ENCODE results near the gene PTGER3. TPM values are rescaled to one million over a fixed set of nuclear protein-coding genes. Genes with fewer than 3 reads are reported as not detected.

Gene PTGER3
- total RNA-seq, 1 experiment from 2014 or later: 96.0 TPM

GRCh38 chr1:70947835-70948234, 99.8 kb downstream of the PTGER3 start:
- no peak for DNase-seq (ENCODE audit: low spot score)
- POLR2A ChIA-PET (ENCODE audit: low non-redundant PET): no interaction called here
- Histone ChIP-seq H3K27ac (ENCODE audit: low read depth, low read length, poor library complexity, severe bottlenecking) (no peak overlapping the region), H3K4me1 (ENCODE audit: insufficient read depth, low read length, poor library complexity, severe bottlenecking) (no peaks in the 10 kb centered on the region), H3K36me3 (ENCODE audit: insufficient read depth, low read length, poor library complexity, severe bottlenecking) (peaks cover 4% of the 10 kb centered on the region), H3K9me3 (ENCODE audit: low read depth, low read length, poor library complexity, severe bottlenecking) (peaks cover 6% of the 10 kb centered on the region), H3K27me3 (replicated peaks; ENCODE audit: insufficient read depth, low read depth, low read length, poor library complexity) (no peaks in the 10 kb centered on the region), H3K4me3 (ENCODE audit: low read depth, low read length, poor library complexity, severe bottlenecking) (no peak overlapping the region)
- no peak for TF ChIP-seq CTCF (conservative IDR thresholded peaks at IDR 0.05; ENCODE audit: low read depth, low read length)
- no peak for TF ChIP-seq EZH2 (IDR thresholded peaks at IDR 0.05; ENCODE audit: borderline replicate concordance, low read depth, low read length, poor library complexity, severe bottlenecking)
- intact Hi-C loops (cut with micrococcal nuclease; ENCODE audit: unreplicated experiment): no loop called here
- CTCF ChIA-PET: no interaction called here
- no TSS peak for BruUV-seq (replicated peaks)

DNA sequence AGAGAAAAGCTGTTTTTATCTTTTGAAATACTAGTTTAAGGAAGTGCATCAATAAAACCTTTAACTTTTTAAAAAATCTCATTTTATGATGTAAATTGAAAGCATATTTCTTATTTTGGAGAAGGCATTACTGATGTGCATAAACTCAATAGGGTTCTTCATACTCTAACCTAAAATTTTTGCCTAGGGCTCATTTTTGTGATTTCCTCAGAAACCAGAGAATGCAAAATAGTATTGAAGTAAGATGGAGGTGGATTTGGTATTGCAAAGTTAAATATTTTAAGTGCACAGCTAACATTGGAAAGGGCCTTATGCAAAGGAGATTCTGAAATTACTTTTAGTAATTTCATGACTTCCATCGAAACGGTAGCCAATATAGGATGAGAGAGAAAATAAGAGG, 101.9 kb downstream of the PTGER3 start:
- POLR2A ChIA-PET (ENCODE audit: low non-redundant PET): no interaction called here
- no peak for DNase-seq (ENCODE audit: low spot score)
- Histone ChIP-seq H3K27me3 (replicated peaks; ENCODE audit: insufficient read depth, low read depth, low read length, poor library complexity) (no peaks in the 10 kb centered on the region), H3K27ac (ENCODE audit: low read depth, low read length, poor library complexity, severe bottlenecking) (no peak overlapping the region), H3K4me1 (ENCODE audit: insufficient read depth, low read length, poor library complexity, severe bottlenecking) (no peaks in the 10 kb centered on the region), H3K36me3 (ENCODE audit: insufficient read depth, low read length, poor library complexity, severe bottlenecking) (peaks cover 12% of the 10 kb centered on the region), H3K4me3 (ENCODE audit: low read depth, low read length, poor library complexity, severe bottlenecking) (no peak overlapping the region), H3K9me3 (ENCODE audit: low read depth, low read length, poor library complexity, severe bottlenecking) (peaks cover 6% of the 10 kb centered on the region)
- TF ChIP-seq CTCF (conservative IDR thresholded peaks at IDR 0.05; ENCODE audit: low read depth, low read length) (no peak), EZH2 (IDR thresholded peaks at IDR 0.05; ENCODE audit: borderline replicate concordance, low read depth, low read length, poor library complexity, severe bottlenecking) (no peak)
- CTCF ChIA-PET: no interaction called here
- BruUV-seq (replicated peaks): no TSS peak
- intact Hi-C loops (cut with micrococcal nuclease; ENCODE audit: unreplicated experiment): no loop called here

GRCh38 chr1:70945251-70945650, 102.4 kb downstream of the PTGER3 start:
- no peaks in the 10 kb centered on the region for H3K27me3 ChIP-seq (replicated peaks; ENCODE audit: insufficient read depth, low read depth, low read length, poor library complexity)
- TF ChIP-seq EZH2 (IDR thresholded peaks at IDR 0.05; ENCODE audit: borderline replicate concordance, low read depth, low read length, poor library complexity, severe bottlenecking) (no peak), CTCF (conservative IDR thresholded peaks at IDR 0.05; ENCODE audit: low read depth, low read length) (no peak)
- H3K4me3 ChIP-seq (ENCODE audit: low read depth, low read length, poor library complexity, severe bottlenecking): no peak overlapping the region
- CTCF ChIA-PET: no interaction called here
- POLR2A ChIA-PET (ENCODE audit: low non-redundant PET): no interaction called here
- peaks cover 14% of the 10 kb centered on the region for H3K36me3 ChIP-seq (ENCODE audit: insufficient read depth, low read length, poor library complexity, severe bottlenecking)
- no TSS peak for BruUV-seq (replicated peaks)
- intact Hi-C loops (cut with micrococcal nuclease; ENCODE audit: unreplicated experiment): no loop called here
- no peak for DNase-seq (ENCODE audit: low spot score)
- H3K27ac ChIP-seq (ENCODE audit: low read depth, low read length, poor library complexity, severe bottlenecking): no peak overlapping the region
- peaks cover 6% of the 10 kb centered on the region for H3K9me3 ChIP-seq (ENCODE audit: low read depth, low read length, poor library complexity, severe bottlenecking)
- H3K4me1 ChIP-seq (ENCODE audit: insufficient read depth, low read length, poor library complexity, severe bottlenecking): no peaks in the 10 kb centered on the region
